ENCODE data around the gene REC114. TPM values are rescaled to one million over a fixed set of nuclear protein-coding genes. Genes with fewer than 3 reads are reported as not detected.

The REC114 gene
- total RNA-seq, 1 experiment from 2014 or later, result not detected

- Mint-ChIP-seq H3K9me3 (no peaks in the 10 kb centered on the region), H3K4me1 (peaks cover 18% of the 10 kb centered on the region), H3K4me3 (no peak overlapping the region), H3K27me3 (ENCODE audit: low read depth) (no peaks in the 10 kb centered on the region), H3K36me3 (peaks cover 48% of the 10 kb centered on the region), H3K27ac (no peak overlapping the region)
- ATAC-seq (no peak), DNase-seq (ENCODE audit: low spot score) (no peak)
- CTCF ChIA-PET, result interaction anchor here (1.6 to 1.8 kb wide), 2 partner anchors 27 to 114 kb away, joined by 3 to 4 read pairs; no protein-coding TSS in a partner anchor
- POLR2A ChIA-PET, result interaction anchor here (0.6 kb wide), 1 partner anchor 844 kb away, joined by 4 read pairs; no protein-coding TSS in a partner anchor
- TF ChIP-seq KAT7 (CRISPR knock-in tag; IDR thresholded peaks at IDR 0.05; ENCODE audit: borderline replicate concordance), result no peak
- TF ChIP-seq ATF2 (CRISPR knock-in tag; IDR thresholded peaks at IDR 0.05; ENCODE audit: borderline replicate concordance, low read depth), result no peak
- no peak for TF ChIP-seq ZNF263 (CRISPR knock-in tag; IDR thresholded peaks at IDR 0.05; ENCODE audit: low read depth)
- TF ChIP-seq ZNF219 (CRISPR knock-in tag; IDR thresholded peaks at IDR 0.05; ENCODE audit: borderline replicate concordance), result no peak
- TF ChIP-seq ZNF512 (CRISPR knock-in tag; IDR thresholded peaks at IDR 0.05; ENCODE audit: borderline replicate concordance), result no peak
- TF ChIP-seq PREB (CRISPR knock-in tag; IDR thresholded peaks at IDR 0.05; ENCODE audit: borderline replicate concordance), result no peak
- TF ChIP-seq ZNF671 (CRISPR knock-in tag; IDR thresholded peaks at IDR 0.05), result no peak
- TF ChIP-seq ESRRA (CRISPR knock-in tag; IDR thresholded peaks at IDR 0.05; ENCODE audit: borderline replicate concordance), result no peak
- no peak for TF ChIP-seq PRDM15 (CRISPR knock-in tag; IDR thresholded peaks at IDR 0.05)
- no peak for TF ChIP-seq MAX (CRISPR knock-in tag; IDR thresholded peaks at IDR 0.05)
- no peak for TF ChIP-seq E2F4 (CRISPR knock-in tag; IDR thresholded peaks at IDR 0.05; ENCODE audit: borderline replicate concordance, low read depth)
- TF ChIP-seq ZBTB43 (CRISPR knock-in tag; IDR thresholded peaks at IDR 0.05), result no peak
- no peak for TF ChIP-seq NR3C1 (CRISPR knock-in tag; conservative IDR thresholded peaks at IDR 0.05; ENCODE audit: low read depth)
- no peak for TF ChIP-seq ARID4B (CRISPR knock-in tag; IDR thresholded peaks at IDR 0.05; ENCODE audit: borderline replicate concordance)
- no peak for TF ChIP-seq ELF4 (CRISPR knock-in tag; IDR thresholded peaks at IDR 0.05; ENCODE audit: low read depth)
Measured at GRCh38 chr15:73590263-73590662, 147.3 kb downstream of the REC114 start.
